ENCODE data around the gene IPO5. TPM values are rescaled to one million over a fixed set of nuclear protein-coding genes. Genes with fewer than 3 reads are reported as not detected.
A peak's percentile ranks its signal among the peaks of the same experiment; 100 is the strongest.

Gene IPO5
- total RNA-seq, 1 donor = 316 TPM

DNA sequence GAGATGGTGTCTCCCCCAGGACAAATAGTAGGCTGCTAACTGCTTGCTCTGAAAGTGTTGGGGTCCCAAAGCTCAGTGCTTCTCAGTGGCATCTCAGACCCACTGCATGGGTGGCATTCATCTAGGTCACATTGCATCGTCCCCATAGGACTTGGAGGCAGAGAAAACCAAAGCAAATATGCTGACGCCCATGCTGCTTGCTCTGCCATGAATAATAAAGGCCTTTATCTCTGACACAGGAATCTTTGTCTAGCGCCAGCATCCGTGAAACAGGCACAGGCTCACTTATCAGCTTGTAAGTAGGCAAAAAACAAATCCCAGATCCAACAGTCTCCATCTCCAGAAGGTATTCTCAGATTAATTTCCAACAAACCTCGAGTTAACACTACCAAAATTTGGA is 18.9 kb upstream of the IPO5 start:
- H3K4me1 ChIP-seq (ENCODE audit: insufficient read depth, low read length) = peaks cover 16% of the 10 kb centered on the region
- no peaks in the 10 kb centered on the region for H3K27me3 ChIP-seq (ENCODE audit: insufficient read depth, low read length)
- peak overlapping the region; percentile 23 for H2AFZ ChIP-seq (ENCODE audit: low read length)
- peak; percentile 48 for DNase-seq (ENCODE audit: insufficient read length, low spot score, missing footprints)
- no peaks in the 10 kb centered on the region for H4K20me1 ChIP-seq (ENCODE audit: insufficient read depth, low read length)
- H3K9me3 ChIP-seq (ENCODE audit: low read depth, low read length) = no peaks in the 10 kb centered on the region
- H3K27ac ChIP-seq (ENCODE audit: low read depth, low read length) = peak overlapping the region; percentile 5
- H3K4me2 ChIP-seq (ENCODE audit: insufficient read depth, low read length) = peak overlapping the region; percentile 2
- H3K79me2 ChIP-seq (ENCODE audit: insufficient read depth, low read length) = no peaks in the 10 kb centered on the region
- TF ChIP-seq CTCF (IDR thresholded peaks at IDR 0.05; ENCODE audit: extremely low read depth, low read depth, low read length) = no peak
- H3K36me3 ChIP-seq (ENCODE audit: insufficient read depth, low read length) = no peaks in the 10 kb centered on the region
- H3K4me3 ChIP-seq (ENCODE audit: insufficient read depth, low read length) = no peak overlapping the region

GRCh38 chr13:97935071-97935470 is 18.4 kb upstream of the IPO5 start:
- no peaks in the 10 kb centered on the region for H3K9me3 ChIP-seq (ENCODE audit: low read depth, low read length)
- H4K20me1 ChIP-seq (ENCODE audit: insufficient read depth, low read length) = no peaks in the 10 kb centered on the region
- H3K4me3 ChIP-seq (ENCODE audit: insufficient read depth, low read length) = no peak overlapping the region
- no peaks in the 10 kb centered on the region for H3K79me2 ChIP-seq (ENCODE audit: insufficient read depth, low read length)
- no peaks in the 10 kb centered on the region for H3K36me3 ChIP-seq (ENCODE audit: insufficient read depth, low read length)
- no peak for DNase-seq (ENCODE audit: insufficient read length, low spot score, missing footprints)
- no peaks in the 10 kb centered on the region for H3K27me3 ChIP-seq (ENCODE audit: insufficient read depth, low read length)
- no peak for TF ChIP-seq CTCF (IDR thresholded peaks at IDR 0.05; ENCODE audit: extremely low read depth, low read depth, low read length)
- peaks cover 14% of the 10 kb centered on the region for H3K4me1 ChIP-seq (ENCODE audit: insufficient read depth, low read length)
- H3K4me2 ChIP-seq (ENCODE audit: insufficient read depth, low read length) = no peak overlapping the region
- H2AFZ ChIP-seq (ENCODE audit: low read length) = no peak overlapping the region
- H3K27ac ChIP-seq (ENCODE audit: low read depth, low read length) = peak overlapping the region; percentile 5

GRCh38 chr13:97936036-97936435 is 17.4 kb upstream of the IPO5 start:
- no peak for TF ChIP-seq CTCF (IDR thresholded peaks at IDR 0.05; ENCODE audit: extremely low read depth, low read depth, low read length)
- Histone ChIP-seq H2AFZ (ENCODE audit: low read length) (no peak overlapping the region), H3K27me3 (ENCODE audit: insufficient read depth, low read length) (no peaks in the 10 kb centered on the region), H3K36me3 (ENCODE audit: insufficient read depth, low read length) (no peaks in the 10 kb centered on the region), H3K4me1 (ENCODE audit: insufficient read depth, low read length) (peaks cover 14% of the 10 kb centered on the region), H3K9me3 (ENCODE audit: low read depth, low read length) (no peaks in the 10 kb centered on the region), H3K27ac (ENCODE audit: low read depth, low read length) (no peak overlapping the region), H3K4me2 (ENCODE audit: insufficient read depth, low read length) (no peak overlapping the region), H4K20me1 (ENCODE audit: insufficient read depth, low read length) (no peaks in the 10 kb centered on the region), H3K79me2 (ENCODE audit: insufficient read depth, low read length) (no peaks in the 10 kb centered on the region), H3K4me3 (ENCODE audit: insufficient read depth, low read length) (no peak overlapping the region)
- no peak for DNase-seq (ENCODE audit: insufficient read length, low spot score, missing footprints)

GRCh38 chr13:97938706-97939475 is 14.6 kb upstream of the IPO5 start:
- H3K27ac ChIP-seq (ENCODE audit: low read depth, low read length) = no peak overlapping the region
- TF ChIP-seq CTCF (IDR thresholded peaks at IDR 0.05; ENCODE audit: extremely low read depth, low read depth, low read length) = no peak
- no peaks in the 10 kb centered on the region for H3K79me2 ChIP-seq (ENCODE audit: insufficient read depth, low read length)
- no peaks in the 10 kb centered on the region for H3K36me3 ChIP-seq (ENCODE audit: insufficient read depth, low read length)
- H3K27me3 ChIP-seq (ENCODE audit: insufficient read depth, low read length) = no peaks in the 10 kb centered on the region
- DNase-seq (ENCODE audit: insufficient read length, low spot score, missing footprints) = no peak
- H3K4me3 ChIP-seq (ENCODE audit: insufficient read depth, low read length) = no peak overlapping the region
- no peak overlapping the region for H3K4me2 ChIP-seq (ENCODE audit: insufficient read depth, low read length)
- no peaks in the 10 kb centered on the region for H3K9me3 ChIP-seq (ENCODE audit: low read depth, low read length)
- peaks cover 13% of the 10 kb centered on the region for H3K4me1 ChIP-seq (ENCODE audit: insufficient read depth, low read length)
- no peaks in the 10 kb centered on the region for H4K20me1 ChIP-seq (ENCODE audit: insufficient read depth, low read length)
- H2AFZ ChIP-seq (ENCODE audit: low read length) = peak overlapping the region; percentile 6

Data from osteoblast (primary cell).